ENCODE measurements around the gene PNKD. TPM values are rescaled to one million over a fixed set of nuclear protein-coding genes. Genes with fewer than 3 reads are reported as not detected.

Gene PNKD
- total and polyA plus RNA-seq, 9 donors: 23.3 to 74.5 (median 48.1) TPM

DNA sequence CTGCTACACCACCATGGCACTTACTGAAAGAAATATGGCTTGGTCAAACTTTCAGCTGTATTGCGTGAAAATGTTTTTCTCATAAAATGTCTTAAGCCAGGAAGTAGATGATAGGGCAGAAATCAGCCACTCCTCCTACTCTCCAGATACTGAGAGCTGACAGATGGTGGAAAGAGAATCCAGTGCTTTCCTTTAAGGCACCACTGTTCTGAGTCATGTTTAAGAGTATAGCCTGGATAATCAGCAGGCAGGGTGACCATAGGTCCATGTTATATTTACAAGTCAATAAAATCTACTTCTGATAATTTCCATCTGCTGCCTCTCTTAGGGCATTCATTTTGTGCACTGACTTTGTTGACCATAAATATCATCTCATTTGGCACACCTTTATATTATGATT is 31.4 kb upstream of the PNKD start:
- Histone ChIP-seq H3K9me3 (no peaks in the 10 kb centered on the region), H3K4me3 (no peak overlapping the region), H3K27ac (peak overlapping the region in 1 of 2 donors; percentile 16), H3K27me3 (no peaks in the 10 kb centered on the region), H3K4me1 (ENCODE audit: insufficient read depth) (peaks cover 7% of the 10 kb centered on the region), H3K36me3 (no peaks in the 10 kb centered on the region)
- intact Hi-C loops (cut with DNase I): no loop called here
- TF ChIP-seq POLR2A (IDR thresholded peaks at IDR 0.05) (no peak), EP300 (IDR thresholded peaks at IDR 0.05) (no peak)
- TF ChIP-seq, protein P1, sequence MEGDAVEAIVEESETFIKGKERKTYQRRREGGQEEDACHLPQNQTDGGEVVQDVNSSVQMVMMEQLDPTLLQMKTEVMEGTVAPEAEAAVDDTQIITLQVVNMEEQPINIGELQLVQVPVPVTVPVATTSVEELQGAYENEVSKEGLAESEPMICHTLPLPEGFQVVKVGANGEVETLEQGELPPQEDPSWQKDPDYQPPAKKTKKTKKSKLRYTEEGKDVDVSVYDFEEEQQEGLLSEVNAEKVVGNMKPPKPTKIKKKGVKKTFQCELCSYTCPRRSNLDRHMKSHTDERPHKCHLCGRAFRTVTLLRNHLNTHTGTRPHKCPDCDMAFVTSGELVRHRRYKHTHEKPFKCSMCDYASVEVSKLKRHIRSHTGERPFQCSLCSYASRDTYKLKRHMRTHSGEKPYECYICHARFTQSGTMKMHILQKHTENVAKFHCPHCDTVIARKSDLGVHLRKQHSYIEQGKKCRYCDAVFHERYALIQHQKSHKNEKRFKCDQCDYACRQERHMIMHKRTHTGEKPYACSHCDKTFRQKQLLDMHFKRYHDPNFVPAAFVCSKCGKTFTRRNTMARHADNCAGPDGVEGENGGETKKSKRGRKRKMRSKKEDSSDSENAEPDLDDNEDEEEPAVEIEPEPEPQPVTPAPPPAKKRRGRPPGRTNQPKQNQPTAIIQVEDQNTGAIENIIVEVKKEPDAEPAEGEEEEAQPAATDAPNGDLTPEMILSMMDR (IDR thresholded peaks at IDR 0.05): no peak
- 10 to 36% (median 31%) methylated on average over 1 of the region's 1 CpG for WGBS, 3 donors
- no peak for DNase-seq

DNA sequence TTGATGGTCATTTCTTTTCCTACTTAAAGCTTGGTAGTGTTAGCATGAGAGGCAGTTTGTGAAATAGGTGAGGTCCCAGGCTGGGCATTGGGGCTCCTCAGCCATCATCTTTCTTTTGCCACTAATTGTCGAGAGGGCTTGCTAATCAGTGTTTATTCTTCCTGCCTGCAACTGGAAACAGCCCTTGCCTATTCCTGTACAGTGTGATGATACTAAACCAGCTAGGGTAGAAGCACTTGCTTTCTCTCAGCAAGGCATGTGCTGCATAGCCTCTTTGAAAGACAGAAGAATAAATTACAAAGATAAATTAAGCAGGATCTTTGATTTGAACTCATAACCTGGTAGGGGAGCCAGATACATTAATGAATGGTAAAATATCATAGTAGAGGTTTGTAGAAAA is 26.1 kb upstream of the PNKD start:
- H3K9me3 ChIP-seq: no peaks in the 10 kb centered on the region
- WGBS, 3 donors: 55 to 64% (median 59%) methylated on average over 1 of the region's 1 CpG
- no peak for DNase-seq
- intact Hi-C loops (cut with DNase I): no loop called here
- no peaks in the 10 kb centered on the region for H3K27me3 ChIP-seq
- peaks cover 1% of the 10 kb centered on the region for H3K4me1 ChIP-seq (ENCODE audit: insufficient read depth)
- TF ChIP-seq EP300 (IDR thresholded peaks at IDR 0.05) (no peak), POLR2A (IDR thresholded peaks at IDR 0.05) (no peak)
- TF ChIP-seq, protein P1 (IDR thresholded peaks at IDR 0.05): no peak
- H3K4me3 ChIP-seq: no peak overlapping the region
- H3K27ac ChIP-seq: no peak overlapping the region
- H3K36me3 ChIP-seq: peaks cover 3% of the 10 kb centered on the region

DNA sequence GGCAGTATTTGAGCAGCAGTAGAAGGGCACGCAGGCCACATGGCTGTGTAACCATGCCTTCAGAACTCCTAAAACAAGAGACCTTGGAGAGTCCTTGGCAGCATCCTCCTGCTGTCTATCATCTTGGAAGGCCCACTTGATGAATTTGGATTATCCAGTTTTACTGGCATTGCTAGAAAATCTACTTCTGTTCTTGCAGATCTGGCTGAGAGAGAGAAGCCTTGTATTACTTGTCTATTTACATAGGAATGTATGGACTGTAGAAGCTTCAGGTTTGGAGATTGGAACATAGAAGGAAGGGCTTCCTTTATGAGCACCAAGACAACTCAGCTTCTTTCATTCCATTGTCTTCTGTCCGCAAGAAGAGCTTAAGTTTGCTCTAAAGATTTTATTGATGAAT is 25.7 kb upstream of the PNKD start:
- WGBS, 3 donors: 89 to 96% (median 92%) methylated on average over 2 of the region's 2 CpGs
- peaks cover 3% of the 10 kb centered on the region for H3K36me3 ChIP-seq
- intact Hi-C loops (cut with DNase I): no loop called here

DNA sequence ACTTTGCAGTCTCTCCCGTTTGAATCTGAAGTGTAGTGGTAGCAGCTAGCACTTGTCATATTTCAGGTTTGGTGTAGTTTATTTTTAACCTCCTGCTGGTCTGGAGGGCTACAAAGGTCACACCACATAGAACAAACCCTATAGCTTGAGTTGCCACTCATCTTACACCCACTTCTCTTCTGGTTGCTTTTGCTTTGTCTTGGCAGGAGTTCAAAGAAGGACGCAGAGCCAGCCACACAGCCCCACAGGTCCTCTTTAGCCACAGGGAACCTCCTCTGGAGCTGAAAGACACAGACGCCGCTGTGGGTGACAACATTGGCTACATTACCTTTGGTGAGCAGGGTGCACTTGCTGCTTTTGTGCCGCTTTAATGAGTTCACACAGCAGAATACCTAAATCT is 25.1 kb upstream of the PNKD start:
- WGBS, 3 donors: 81 to 83% (median 82%) methylated on average over 5 of the region's 5 CpGs
- Histone ChIP-seq H3K27me3 (no peaks in the 10 kb centered on the region), H3K4me1 (ENCODE audit: insufficient read depth) (no peaks in the 10 kb centered on the region), H3K36me3 (peaks cover 3% of the 10 kb centered on the region), H3K4me3 (no peak overlapping the region), H3K27ac (no peak overlapping the region), H3K9me3 (no peaks in the 10 kb centered on the region)
- DNase-seq: no peak
- intact Hi-C loops (cut with DNase I): no loop called here
- TF ChIP-seq EP300 (IDR thresholded peaks at IDR 0.05) (no peak), POLR2A (IDR thresholded peaks at IDR 0.05) (no peak)
- TF ChIP-seq, protein P1 (IDR thresholded peaks at IDR 0.05): no peak

More for the DNA sequence above, 25.7 kb upstream of the PNKD start:
- Histone ChIP-seq H3K27me3 (no peaks in the 10 kb centered on the region), H3K4me1 (ENCODE audit: insufficient read depth) (no peaks in the 10 kb centered on the region), H3K9me3 (no peaks in the 10 kb centered on the region), H3K27ac (no peak overlapping the region), H3K4me3 (no peak overlapping the region)
- DNase-seq: no peak
- TF ChIP-seq POLR2A (IDR thresholded peaks at IDR 0.05): no peak
- TF ChIP-seq, protein P1 (IDR thresholded peaks at IDR 0.05): no peak
- no peak for TF ChIP-seq EP300 (IDR thresholded peaks at IDR 0.05)
